ENCODE measurements around the gene GARIN5A.

GARIN5A gene

GRCh38 chr19:50476224-50476906, at the start of gene GARIN5A, which contains the start of gene EMC10:
TSS of gene GARIN5A (minus strand) at chr19:50476848. CDS start at chr19:50476388, 460 bp downstream.
TSS of gene EMC10 (plus strand) at chr19:50476507. CDS start at chr19:50476545, 38 bp downstream.
- H3K4me3 ChIP-seq (ENCODE audit: low read length): peak within 1 kb of the TSS; percentile 86
- no peak for TF ChIP-seq ZNF274 (IDR thresholded peaks at IDR 0.05; ENCODE audit: low read depth, low read length)

GRCh38 chr19:50522881-50523280, 46.2 kb upstream of the GARIN5A start:
- TF ChIP-seq ZNF274 (IDR thresholded peaks at IDR 0.05; ENCODE audit: low read depth, low read length): no peak
- H3K4me3 ChIP-seq (ENCODE audit: low read length): no peak overlapping the region

DNA sequence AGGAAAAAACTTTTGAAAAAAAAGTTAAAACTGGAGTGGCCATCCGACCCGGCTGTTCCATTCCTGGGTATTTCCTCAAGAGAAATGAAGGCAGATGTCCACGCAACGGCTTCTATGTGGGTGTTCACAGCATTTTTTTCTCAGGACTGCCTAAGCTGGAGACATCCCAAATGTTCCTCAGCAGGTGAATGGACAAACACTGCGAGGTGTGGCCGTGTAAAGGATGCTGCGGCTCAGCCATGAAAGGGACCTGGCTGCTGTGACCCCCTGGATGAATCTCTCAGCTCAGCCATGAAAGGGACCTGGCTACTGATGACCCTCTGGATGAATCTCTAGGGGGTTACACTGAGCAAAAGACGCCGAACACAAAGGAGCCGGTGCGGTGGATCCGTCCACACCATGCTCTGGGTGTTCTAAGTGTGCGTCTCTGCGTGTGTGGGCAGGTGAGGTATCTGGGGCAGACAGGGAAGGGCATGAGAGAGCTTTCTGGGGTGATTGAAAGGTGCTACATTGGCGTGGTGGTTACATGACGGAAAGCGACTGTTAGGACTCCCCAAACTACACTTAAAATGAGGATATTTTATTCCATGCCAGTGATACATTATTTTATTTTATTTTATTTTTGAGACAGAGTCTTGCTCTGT, 44.3 kb upstream of the GARIN5A start:
- H3K4me3 ChIP-seq (ENCODE audit: low read length): no peak overlapping the region
- TF ChIP-seq ZNF274 (IDR thresholded peaks at IDR 0.05; ENCODE audit: low read depth, low read length): no peak

DNA sequence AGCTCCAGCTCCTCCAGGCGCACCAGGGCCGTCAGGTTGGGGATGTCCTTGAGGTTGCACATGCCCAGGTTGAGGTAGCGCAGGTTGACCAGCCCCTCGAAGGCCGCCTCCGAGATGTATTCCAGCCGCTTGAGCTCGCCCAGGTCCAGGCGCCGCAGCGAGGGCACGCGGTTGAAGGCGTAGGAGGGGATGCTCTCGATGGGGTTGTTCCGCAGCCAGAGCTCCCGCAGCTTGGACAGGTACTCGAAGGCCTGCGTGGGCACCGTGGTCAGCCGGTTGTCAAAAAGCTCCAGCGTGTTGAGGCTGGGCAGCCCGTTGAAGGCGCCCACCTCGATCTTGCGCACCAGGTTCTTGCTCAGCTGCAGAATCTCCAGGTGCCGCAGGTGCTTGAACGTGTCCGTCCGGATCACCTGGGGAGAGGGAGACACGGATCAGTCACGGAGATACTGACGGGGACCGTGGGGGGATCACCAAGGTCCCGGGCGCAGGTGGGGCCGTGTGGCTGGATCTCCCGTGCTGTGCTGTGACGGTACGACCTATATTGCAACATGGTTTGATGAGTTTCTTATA, 42.4 kb upstream of the GARIN5A start:
- no peak overlapping the region for H3K4me3 ChIP-seq (ENCODE audit: low read length)
- TF ChIP-seq ZNF274 (IDR thresholded peaks at IDR 0.05; ENCODE audit: low read depth, low read length): no peak

DNA sequence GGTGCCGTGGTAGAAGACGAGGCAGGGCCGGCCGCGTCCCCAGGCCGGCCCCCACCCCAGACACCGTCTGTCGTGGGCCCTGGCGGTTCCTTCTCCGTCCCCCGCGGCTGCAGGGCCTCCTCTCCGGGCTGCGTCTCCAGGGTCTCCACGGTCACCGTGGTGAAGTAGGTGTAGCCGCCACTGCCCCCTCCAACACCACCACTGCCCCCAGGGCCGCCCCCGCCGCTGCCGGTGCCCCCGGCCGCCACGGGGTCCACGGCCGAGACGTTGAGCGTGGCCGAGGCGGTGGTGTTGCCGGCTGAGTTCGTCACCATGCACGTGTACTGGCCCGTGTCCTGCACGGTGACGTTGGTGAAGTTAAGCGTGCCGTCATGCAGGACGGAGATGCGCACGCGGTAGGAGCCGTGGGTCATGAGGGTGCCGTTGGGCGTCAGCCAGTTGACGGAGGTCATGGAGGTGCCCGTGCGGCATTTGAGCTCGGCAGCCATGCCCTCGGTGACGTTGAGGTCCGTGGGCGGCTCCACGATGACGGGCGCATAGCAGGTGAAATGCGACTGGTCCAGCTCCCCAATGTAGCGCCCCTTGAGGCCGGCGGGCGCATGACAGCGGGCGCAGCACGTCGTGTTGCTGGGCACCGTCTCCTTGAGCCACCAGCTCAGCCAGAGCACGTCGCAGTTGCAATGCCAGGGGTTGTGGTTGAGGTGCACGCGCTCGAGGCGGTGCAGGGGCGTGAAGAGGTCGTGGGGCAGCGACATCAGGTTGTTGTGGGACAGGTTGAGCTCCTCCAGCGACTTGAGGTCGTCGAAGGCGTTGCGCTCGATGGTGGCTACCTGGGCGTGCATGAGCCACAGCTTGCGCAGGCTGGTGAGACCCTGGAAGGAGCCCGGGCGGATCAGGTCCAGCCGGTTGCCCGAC, 41.7 kb upstream of the GARIN5A start:
- TF ChIP-seq ZNF274 (IDR thresholded peaks at IDR 0.05; ENCODE audit: low read depth, low read length): no peak
- no peak overlapping the region for H3K4me3 ChIP-seq (ENCODE audit: low read length)

GRCh38 chr19:50517704-50518075, 41.0 kb upstream of the GARIN5A start:
- H3K4me3 ChIP-seq (ENCODE audit: low read length): no peak overlapping the region
- TF ChIP-seq ZNF274 (IDR thresholded peaks at IDR 0.05; ENCODE audit: low read depth, low read length): no peak

- TF ChIP-seq ZNF274 (IDR thresholded peaks at IDR 0.05; ENCODE audit: low read depth, low read length): no peak
- H3K4me3 ChIP-seq (ENCODE audit: low read length): no peak overlapping the region
These were observed 40.5 kb upstream of the GARIN5A start for GRCh38 chr19:50516964-50517703.

DNA sequence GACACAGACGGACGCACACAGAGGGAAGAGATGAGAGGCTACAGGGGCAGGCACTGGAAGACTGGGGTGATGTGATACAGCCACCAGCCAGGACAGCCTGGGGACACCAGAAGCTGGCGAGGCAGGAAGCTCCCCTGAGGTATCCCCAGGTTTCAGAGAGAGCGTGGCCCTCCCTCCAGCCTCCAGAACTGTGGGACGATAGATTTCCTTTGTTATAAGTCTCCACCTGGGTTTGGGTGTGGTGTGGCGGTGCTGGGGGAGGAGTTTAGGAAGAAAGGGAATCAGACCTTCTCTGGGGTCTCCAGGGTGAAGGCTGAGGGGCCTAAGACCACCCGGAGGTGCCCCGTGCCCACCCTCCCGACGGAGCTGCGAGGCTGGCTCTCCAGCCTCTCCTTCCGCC, 39.8 kb upstream of the GARIN5A start:
- TF ChIP-seq ZNF274 (IDR thresholded peaks at IDR 0.05; ENCODE audit: low read depth, low read length): no peak
- no peak overlapping the region for H3K4me3 ChIP-seq (ENCODE audit: low read length)

DNA sequence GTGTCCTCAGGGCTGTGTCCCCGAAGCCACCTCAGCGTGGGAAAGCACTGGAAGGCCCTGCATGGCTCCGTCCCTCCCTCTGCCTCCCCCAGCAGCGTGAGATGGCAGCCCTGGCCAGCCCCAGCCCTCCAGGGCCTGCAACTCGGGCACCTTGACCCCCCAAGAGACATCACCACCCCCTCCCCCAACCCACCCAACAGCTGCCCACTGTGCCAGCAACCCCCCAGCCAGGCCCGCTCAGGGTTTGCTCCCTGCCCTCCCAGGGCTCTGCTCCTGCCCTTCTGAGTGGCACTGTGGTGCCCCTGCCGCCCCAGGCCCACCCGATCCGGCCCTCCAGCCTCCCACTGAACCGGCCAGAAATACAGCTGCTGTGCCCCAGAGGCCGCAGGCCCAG, 38.5 kb upstream of the GARIN5A start:
- H3K4me3 ChIP-seq (ENCODE audit: low read length): no peak overlapping the region
- TF ChIP-seq ZNF274 (IDR thresholded peaks at IDR 0.05; ENCODE audit: low read depth, low read length): no peak

DNA sequence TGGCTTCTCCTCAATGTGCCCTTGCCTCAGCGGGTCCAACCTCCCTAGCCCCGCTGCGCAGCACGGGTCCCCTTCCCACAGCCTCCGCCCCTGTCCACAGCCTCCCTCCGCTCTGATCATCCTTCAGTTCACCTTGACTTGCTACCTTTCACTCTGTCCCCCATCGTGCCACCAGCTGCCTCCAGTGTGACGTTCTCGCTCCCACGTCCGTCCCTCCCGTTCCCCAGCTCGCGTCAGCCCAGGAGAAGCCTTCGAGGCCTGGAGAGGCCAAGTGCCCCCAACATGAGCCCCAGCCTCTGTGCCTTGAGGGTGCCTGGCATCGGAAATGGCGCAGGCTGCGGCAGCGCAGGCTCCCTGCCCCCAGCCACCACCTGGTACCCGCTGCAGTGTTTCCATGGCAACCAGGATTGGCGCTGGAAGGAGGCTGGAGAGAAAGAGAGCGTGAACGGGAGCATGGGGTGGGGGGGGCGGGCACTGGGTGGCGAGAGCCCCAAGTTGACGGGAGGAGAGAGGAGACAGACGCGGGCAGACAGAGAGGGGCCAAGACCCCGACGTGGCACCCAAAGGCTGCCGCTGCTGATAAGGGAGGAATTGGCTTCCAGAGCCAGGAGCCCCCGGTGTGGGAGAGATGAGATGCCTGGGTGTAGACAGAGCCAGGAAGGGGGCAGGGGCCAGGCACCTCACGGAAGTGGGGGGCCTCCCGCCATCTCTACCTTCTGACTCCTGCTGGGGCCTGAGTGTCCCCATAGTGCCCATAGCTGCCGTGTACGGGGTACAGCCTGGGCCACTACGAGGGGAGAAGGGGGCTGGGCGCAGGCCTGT, 37.9 kb upstream of the GARIN5A start:
- no peak for TF ChIP-seq ZNF274 (IDR thresholded peaks at IDR 0.05; ENCODE audit: low read depth, low read length)
- no peak overlapping the region for H3K4me3 ChIP-seq (ENCODE audit: low read length)

DNA sequence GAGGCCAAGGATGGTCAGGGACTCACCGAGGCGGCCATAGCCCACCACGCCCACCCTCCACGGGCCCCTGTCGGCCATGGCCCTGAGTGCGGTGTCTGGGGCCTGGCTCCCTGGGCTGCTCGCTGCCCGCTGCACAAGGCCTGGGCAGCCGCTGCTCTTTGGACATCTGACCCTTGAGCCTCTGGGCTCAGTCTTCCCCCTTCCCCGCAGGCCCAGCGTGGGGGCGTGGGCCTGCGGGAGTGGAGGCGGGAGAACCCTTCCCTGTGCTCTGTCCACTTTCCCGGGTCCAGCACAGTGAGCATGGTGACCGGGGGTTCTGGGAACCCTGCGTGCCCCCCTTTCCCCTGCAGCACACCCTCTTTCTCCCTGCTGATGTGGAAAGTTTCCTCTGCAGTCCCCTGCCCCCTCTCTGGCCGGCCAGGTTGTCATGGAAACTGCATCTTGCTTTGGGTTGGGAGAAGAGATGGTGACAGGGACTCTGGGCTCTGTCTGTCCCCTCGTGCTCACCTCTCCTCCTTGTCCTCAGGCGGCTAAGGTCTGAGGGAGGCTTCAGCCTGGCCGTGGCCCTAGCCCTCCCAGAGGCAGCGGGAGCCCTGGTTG, 37.2 kb upstream of the GARIN5A start, which contains the start of gene ASPDH:
TSS of gene ASPDH (minus strand) at position 168 of the 600 bp plus-strand sequence. CDS start at position 78, 90 bp downstream.
- H3K4me3 ChIP-seq (ENCODE audit: low read length): no peak within 1 kb of the TSS
- TF ChIP-seq ZNF274 (IDR thresholded peaks at IDR 0.05; ENCODE audit: low read depth, low read length): no peak

DNA sequence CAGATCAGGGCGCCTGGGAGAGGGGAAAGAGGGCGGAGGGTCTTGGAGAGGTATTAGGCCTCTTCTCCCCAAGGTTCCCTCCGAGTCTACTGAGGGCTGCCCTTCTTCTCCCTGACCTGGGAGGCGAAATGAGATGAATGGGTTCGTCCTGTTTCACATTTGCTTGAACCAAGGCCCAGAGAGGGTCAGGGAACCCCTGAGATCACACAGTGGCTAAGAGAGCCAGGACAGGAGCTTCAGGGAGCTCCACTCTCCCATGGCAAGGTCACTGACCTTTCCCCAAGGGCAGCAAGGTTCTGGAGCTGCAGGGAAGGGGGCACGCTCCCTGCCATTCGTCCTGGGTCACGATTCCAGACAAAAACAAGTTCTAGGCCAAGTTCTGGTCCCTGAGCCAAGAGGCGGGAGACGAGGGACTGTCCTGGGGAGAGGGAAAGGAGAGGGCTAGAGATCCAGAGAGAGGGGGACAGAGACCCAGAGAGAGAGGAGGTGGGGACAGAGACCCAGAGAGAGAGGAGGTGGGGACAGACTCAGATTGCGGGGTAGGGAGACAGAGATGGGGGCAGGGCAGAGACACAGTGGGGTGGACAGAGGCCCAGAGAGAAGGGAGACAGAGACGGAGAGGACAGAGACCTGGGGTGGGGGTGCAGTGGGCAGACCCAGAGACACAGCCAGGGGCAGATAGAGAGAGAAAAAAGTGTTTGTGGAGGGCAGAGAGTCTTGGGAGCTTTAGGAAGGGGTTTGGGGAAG, 36.5 kb upstream of the GARIN5A start:
- no peak overlapping the region for H3K4me3 ChIP-seq (ENCODE audit: low read length)
- no peak for TF ChIP-seq ZNF274 (IDR thresholded peaks at IDR 0.05; ENCODE audit: low read depth, low read length)

Measured in GM08714 (cell line).